Prostate gland (tissue), 2 donors: ENCODE measurements around the gene DOCK3. TPM values are rescaled to one million over a fixed set of nuclear protein-coding genes. Genes with fewer than 3 reads are reported as not detected.
"Not testable (repeated sequence)": the region's sequence is repeated elsewhere in the genome, so short reads cannot be mapped to it uniquely, and the experiment has no call there.

Experiments used
- DNase-seq: peaks from one replicate; pipeline ENCODE4 v3.0.0-alpha.2; 2019; ENCODE audit warnings: low spot score
- H3K27ac ChIP-seq, 2 donors: fragments of 200-600 bp; sonication (generic); 2 replicates each; pipeline ENCODE4 v1.5.1; 2017 to 2019
- H3K27me3 ChIP-seq: fragments of 200-600 bp; sonication (generic); replicated peaks from 2 replicates; pipeline ENCODE4 v1.5.1; 2019; ENCODE audit not compliant: insufficient read depth
- H3K36me3 ChIP-seq, 2 donors: fragments of 200-600 bp; sonication (generic); 1 replicate in 1 of 2; 2 replicates in 1 of 2; pipeline versions ENCODE4 v1.5.1 to v1.8.1; 2017 to 2019
- H3K4me1 ChIP-seq: fragments of 200-600 bp; sonication (generic); replicated peaks from 2 replicates; pipeline ENCODE4 v1.5.1; 2019
- H3K4me3 ChIP-seq, 2 donors: fragments of 200-600 bp; sonication (generic); 2 replicates each; pipeline ENCODE4 v1.5.1; 2017 to 2019
- H3K9me3 ChIP-seq: fragments of 200-600 bp; sonication (generic); 2 replicates; pipeline ENCODE4 v1.5.1; 2017
- CTCF ChIP-seq, 4 experiments: fragments of 200-600 bp in 2 of 4; fragments of 450-650 bp in 2 of 4; sonication (generic) in 2 of 4; IDR thresholded peaks; 1 replicate in 3 of 4; 2 replicates in 1 of 4; pipeline ENCODE4 v1.5.1; 2016 to 2019; ENCODE audit warnings: antibody characterized with exemption in 4 of 4, mild to moderate bottlenecking in 2 of 4, moderate library complexity in 2 of 4
- POLR2A ChIP-seq: fragments of 450-650 bp; IDR thresholded peaks from one replicate; pipeline ENCODE4 v1.6.1; 2016; ENCODE audit warnings: antibody characterized with exemption, mild to moderate bottlenecking
- POLR2AphosphoS5 ChIP-seq: sonication (generic); formaldehyde crosslinking; IDR thresholded peaks from one replicate; pipeline ENCODE4 v1.6.1; 2017; ENCODE audit warnings: antibody characterized with exemption
- WGBS: methylation state at CpG from one replicate; pipeline ENCODE4 v1.1.5; 2018; 5-methylcytosine and 5-hydroxymethylcytosine counted together
- intact Hi-C: fragments of 100-400 bp; cut with DNase I; formaldehyde crosslinking; loops from one replicate; pipeline ENCODE4 v1.14.2; 2022
- total RNA-seq, 2 donors: library from RNA; depleted of rRNA; stranded (reverse); fragments of >200 nt; gene quantifications; one replicate each; pipeline ENCODE4 v1.1.0, GENCODE V29; 2016

The DOCK3 gene
- total RNA-seq, 2 donors from 2014 or later: 0.36 to 6.3 TPM

- no peaks in the 10 kb centered on the region for H3K9me3 ChIP-seq
- no peak overlapping the region for H3K27ac ChIP-seq
- H3K4me1 ChIP-seq: no peaks in the 10 kb centered on the region
- H3K27me3 ChIP-seq: no peaks in the 10 kb centered on the region
- 84% methylated on average over 3 of the region's 3 CpGs for WGBS
- DNase-seq: no peak
- no peak overlapping the region for H3K4me3 ChIP-seq
- TF ChIP-seq CTCF (IDR thresholded peaks at IDR 0.05): no peak
- TF ChIP-seq POLR2AphosphoS5: no peak
- intact Hi-C loops: no loop called here
- no peaks in the 10 kb centered on the region for H3K36me3 ChIP-seq
Observed at GRCh38 chr3:50862221-50862620, 187.5 kb downstream of the DOCK3 start.

- no peaks in the 10 kb centered on the region for H3K4me1 ChIP-seq
- TF ChIP-seq POLR2AphosphoS5: no peak
- TF ChIP-seq POLR2A: no peak
- TF ChIP-seq CTCF (IDR thresholded peaks at IDR 0.05): no peak
- H3K27ac ChIP-seq: no peak overlapping the region
- H3K36me3 ChIP-seq: no peaks in the 10 kb centered on the region
- intact Hi-C loops: no loop called here
- 77% methylated on average over 3 of the region's 3 CpGs for WGBS
- no peaks in the 10 kb centered on the region for H3K9me3 ChIP-seq
- no peak overlapping the region for H3K4me3 ChIP-seq
- no peak for DNase-seq
- no peaks in the 10 kb centered on the region for H3K27me3 ChIP-seq
Observed at GRCh38 chr3:50873376-50874157, 198.8 kb downstream of the DOCK3 start.

GRCh38 chr3:50874876-50875275, 200.1 kb downstream of the DOCK3 start:
- H3K27me3 ChIP-seq, H3K27ac ChIP-seq, H3K4me3 ChIP-seq, H3K36me3 ChIP-seq, H3K4me1 ChIP-seq, H3K9me3 ChIP-seq, DNase-seq, intact Hi-C loops: not testable (repeated sequence)
- WGBS: 42% methylated on average over 7 of the region's 7 CpGs

GRCh38 chr3:50876947-50877346, 202.2 kb downstream of the DOCK3 start:
- no peaks in the 10 kb centered on the region for H3K9me3 ChIP-seq
- no peaks in the 10 kb centered on the region for H3K4me1 ChIP-seq
- H3K27me3 ChIP-seq: no peaks in the 10 kb centered on the region
- H3K27ac ChIP-seq: no peak overlapping the region
- TF ChIP-seq CTCF (IDR thresholded peaks at IDR 0.05): no peak
- no peak for TF ChIP-seq POLR2AphosphoS5
- no peak for TF ChIP-seq POLR2A
- intact Hi-C loops: no loop called here
- no peak for DNase-seq
- H3K36me3 ChIP-seq: no peaks in the 10 kb centered on the region
- WGBS: 33% methylated on average over 2 of the region's 2 CpGs
- H3K4me3 ChIP-seq: no peak overlapping the region

- H3K9me3 ChIP-seq, H3K36me3 ChIP-seq, DNase-seq, H3K27me3 ChIP-seq, H3K4me1 ChIP-seq, H3K27ac ChIP-seq, H3K4me3 ChIP-seq, intact Hi-C loops: not testable (repeated sequence)
- WGBS: 87% methylated on average over 1 of the region's 1 CpG
Observed at GRCh38 chr3:50882733-50883132, 208.0 kb downstream of the DOCK3 start.

- H3K4me1 ChIP-seq: no peaks in the 10 kb centered on the region
- H3K9me3 ChIP-seq: no peaks in the 10 kb centered on the region
- TF ChIP-seq POLR2AphosphoS5 (no peak), CTCF (IDR thresholded peaks at IDR 0.05) (no peak), POLR2A (no peak)
- WGBS: 89% methylated on average over 4 of the region's 4 CpGs
- no peak overlapping the region for H3K4me3 ChIP-seq
- H3K27me3 ChIP-seq: no peaks in the 10 kb centered on the region
- H3K36me3 ChIP-seq: no peaks in the 10 kb centered on the region
- no peak overlapping the region for H3K27ac ChIP-seq
- intact Hi-C loops: no loop called here
- no peak for DNase-seq
Observed at GRCh38 chr3:50883755-50884154, 209.0 kb downstream of the DOCK3 start.
